Measurements from ENCODE around the gene ARFIP2.
"Not testable (repeated sequence)": the region's sequence is repeated elsewhere in the genome, so short reads cannot be mapped to it uniquely, and the experiment has no call there.

ARFIP2 gene

GRCh38 chr11:6481012-6481923, at the start of gene ARFIP2, which contains the start of gene TIMM10B:
ARFIP2 (minus strand) TSS chr11:6481331; CDS start chr11:6480421, 910 bp downstream.
TIMM10B (plus strand) TSS chr11:6481501; CDS start chr11:6481517, 16 bp downstream.
- DNase-seq (ENCODE audit: low read depth in 2 of 2) = peak; percentile 90 to 92

GRCh38 chr11:6530848-6531247, 49.7 kb upstream of the ARFIP2 start:
- no peak for DNase-seq (ENCODE audit: low read depth in 2 of 2)

- DNase-seq (ENCODE audit: low read depth in 2 of 2) = no peak
Observed at GRCh38 chr11:6529266-6529665, 48.1 kb upstream of the ARFIP2 start.

GRCh38 chr11:6526411-6527135, 45.4 kb upstream of the ARFIP2 start:
- DNase-seq (ENCODE audit: low read depth in 2 of 2) = no peak

GRCh38 chr11:6523253-6523652, 42.1 kb upstream of the ARFIP2 start:
- no peak for DNase-seq (ENCODE audit: low read depth in 2 of 2)

- not testable (repeated sequence) for DNase-seq (ENCODE audit: low read depth in 2 of 2)
Observed at GRCh38 chr11:6521946-6522345, 40.8 kb upstream of the ARFIP2 start.

- no peak for DNase-seq (ENCODE audit: low read depth in 2 of 2)
Observed at GRCh38 chr11:6520265-6520664, 39.1 kb upstream of the ARFIP2 start.

GRCh38 chr11:6516865-6517264, 35.7 kb upstream of the ARFIP2 start:
- DNase-seq (ENCODE audit: low read depth in 2 of 2) = no peak

GRCh38 chr11:6505577-6506240, 24.6 kb upstream of the ARFIP2 start:
- no peak for DNase-seq (ENCODE audit: low read depth in 2 of 2)

- DNase-seq (ENCODE audit: low read depth in 2 of 2) = no peak
Observed at GRCh38 chr11:6504166-6504565, 23.0 kb upstream of the ARFIP2 start.

GRCh38 chr11:6502382-6502781, 21.3 kb upstream of the ARFIP2 start:
- no peak for DNase-seq (ENCODE audit: low read depth in 2 of 2)

- DNase-seq (ENCODE audit: low read depth in 2 of 2) = no peak
Observed at GRCh38 chr11:6498544-6498943, 17.4 kb upstream of the ARFIP2 start.

GRCh38 chr11:6498121-6498520, 17.0 kb upstream of the ARFIP2 start:
- no peak for DNase-seq (ENCODE audit: low read depth in 2 of 2)

GRCh38 chr11:6497069-6497839, 16.1 kb upstream of the ARFIP2 start, which contains the start of gene DNHD1:
DNHD1 (plus strand) TSS chr11:6497280; CDS start chr11:6498216, 936 bp downstream.
- no peak for DNase-seq (ENCODE audit: low read depth in 2 of 2)

GRCh38 chr11:6489306-6489705, 8.2 kb upstream of the ARFIP2 start:
- DNase-seq (ENCODE audit: low read depth in 2 of 2) = no peak

- DNase-seq (ENCODE audit: low read depth in 2 of 2) = no peak
Observed at GRCh38 chr11:6488821-6489220, 7.7 kb upstream of the ARFIP2 start.

GRCh38 chr11:6488342-6488741, 7.2 kb upstream of the ARFIP2 start:
- no peak for DNase-seq (ENCODE audit: low read depth in 2 of 2)

- no peak for DNase-seq (ENCODE audit: low read depth in 2 of 2)
Observed at GRCh38 chr11:6486938-6487337, 5.8 kb upstream of the ARFIP2 start.

- no peak for DNase-seq (ENCODE audit: low read depth in 2 of 2)
Observed at GRCh38 chr11:6486256-6486655, 5.1 kb upstream of the ARFIP2 start.

GRCh38 chr11:6485661-6486060, 4.5 kb upstream of the ARFIP2 start:
- no peak for DNase-seq (ENCODE audit: low read depth in 2 of 2)

- DNase-seq (ENCODE audit: low read depth in 2 of 2) = no peak
Observed at GRCh38 chr11:6483015-6483414, 1.9 kb upstream of the ARFIP2 start.
